HG03045 (cell line): Measurements from ENCODE around the gene DOK3.

Experiments used
- ATAC-seq: cut with Tn5 transposase; IDR thresholded peaks from one replicate; pipeline ENCODE4 v1.9.1; 2021; ENCODE audit warnings: mild to moderate bottlenecking, moderate library complexity; ENCODE audit not compliant: unreplicated experiment

Gene DOK3, protein sequence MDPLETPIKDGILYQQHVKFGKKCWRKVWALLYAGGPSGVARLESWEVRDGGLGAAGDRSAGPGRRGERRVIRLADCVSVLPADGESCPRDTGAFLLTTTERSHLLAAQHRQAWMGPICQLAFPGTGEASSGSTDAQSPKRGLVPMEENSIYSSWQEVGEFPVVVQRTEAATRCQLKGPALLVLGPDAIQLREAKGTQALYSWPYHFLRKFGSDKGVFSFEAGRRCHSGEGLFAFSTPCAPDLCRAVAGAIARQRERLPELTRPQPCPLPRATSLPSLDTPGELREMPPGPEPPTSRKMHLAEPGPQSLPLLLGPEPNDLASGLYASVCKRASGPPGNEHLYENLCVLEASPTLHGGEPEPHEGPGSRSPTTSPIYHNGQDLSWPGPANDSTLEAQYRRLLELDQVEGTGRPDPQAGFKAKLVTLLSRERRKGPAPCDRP

DNA sequence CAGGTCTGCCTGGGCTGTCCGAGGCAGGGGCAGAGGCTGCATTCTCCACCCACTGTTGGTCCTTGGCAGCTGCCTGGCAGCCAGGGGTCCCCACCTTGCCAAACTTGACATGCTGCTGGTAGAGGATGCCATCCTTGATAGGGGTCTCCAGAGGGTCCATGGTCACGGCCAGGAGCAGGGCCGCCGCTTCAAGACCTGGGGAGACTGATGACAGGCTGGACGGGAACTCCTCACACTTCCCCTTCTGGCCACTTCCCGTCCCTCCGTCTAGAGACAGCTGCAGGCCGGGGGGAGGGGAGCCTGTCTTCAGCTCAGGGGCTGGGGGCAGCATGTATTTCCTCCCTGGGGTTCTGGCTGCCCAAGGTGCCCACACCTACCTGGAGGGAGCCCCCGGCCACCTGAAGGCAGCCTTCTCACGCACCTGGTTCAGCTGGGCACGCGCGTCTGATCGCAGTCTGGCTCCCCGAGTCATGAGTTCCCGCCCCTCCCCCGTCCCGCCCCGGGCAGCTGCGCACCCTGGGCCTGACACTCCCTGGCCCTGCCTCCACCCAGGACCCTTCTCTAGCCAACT, at the start of gene DOK3:
TSS of gene DOK3 (minus strand) at position 446 of the 571 bp plus-strand sequence. CDS start at position 160, 286 bp downstream.
- peak; percentile 17 for ATAC-seq

DNA sequence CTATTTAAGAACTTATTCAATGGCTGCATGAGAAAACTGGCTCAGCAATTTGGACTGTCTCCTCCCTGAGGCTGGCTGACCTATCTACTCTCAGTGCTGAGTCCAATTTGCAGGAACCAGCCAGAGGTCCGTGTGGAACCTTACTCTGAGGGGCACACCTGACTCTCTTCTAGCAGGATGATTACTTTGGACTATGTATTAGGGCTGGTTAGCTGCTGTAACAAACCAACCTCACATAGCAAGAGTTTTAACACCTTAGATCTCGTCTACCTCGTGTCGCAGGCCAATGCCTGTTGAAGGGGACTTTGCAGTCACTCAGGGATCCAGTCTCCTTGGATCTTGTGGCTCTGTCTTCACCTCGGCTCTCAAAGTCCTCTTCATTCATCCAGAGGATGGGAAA, 48.2 kb upstream of the DOK3 start:
- no peak for ATAC-seq

DNA sequence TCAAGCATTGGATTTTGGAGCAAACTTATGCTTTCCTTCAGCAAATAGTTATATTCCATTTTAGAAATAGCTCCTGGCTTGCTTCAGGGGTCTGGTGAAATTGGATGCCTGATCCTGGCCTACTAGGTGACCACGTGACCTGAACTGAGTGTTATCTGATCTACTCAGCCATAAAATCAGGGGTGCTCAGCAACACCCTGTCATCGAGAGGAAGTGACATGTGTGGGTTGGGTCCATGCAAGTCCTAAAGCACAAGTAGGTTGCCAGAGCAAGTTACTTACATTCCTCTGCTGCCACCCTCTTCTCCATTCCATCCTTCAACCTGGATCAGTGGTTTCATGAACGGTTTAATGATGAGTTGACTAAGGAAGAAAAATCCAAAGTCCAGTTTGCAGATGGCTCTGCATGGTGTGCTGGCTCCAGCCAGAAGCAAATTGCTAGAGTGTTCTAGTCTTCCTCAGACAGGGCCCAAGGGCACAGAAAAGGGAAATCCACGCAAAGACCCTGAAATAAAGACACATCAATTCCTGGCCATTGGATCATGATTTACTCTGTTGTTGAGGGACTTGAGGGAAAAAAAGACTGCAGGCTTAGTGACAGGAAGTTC, 47.5 kb upstream of the DOK3 start:
- no peak for ATAC-seq

DNA sequence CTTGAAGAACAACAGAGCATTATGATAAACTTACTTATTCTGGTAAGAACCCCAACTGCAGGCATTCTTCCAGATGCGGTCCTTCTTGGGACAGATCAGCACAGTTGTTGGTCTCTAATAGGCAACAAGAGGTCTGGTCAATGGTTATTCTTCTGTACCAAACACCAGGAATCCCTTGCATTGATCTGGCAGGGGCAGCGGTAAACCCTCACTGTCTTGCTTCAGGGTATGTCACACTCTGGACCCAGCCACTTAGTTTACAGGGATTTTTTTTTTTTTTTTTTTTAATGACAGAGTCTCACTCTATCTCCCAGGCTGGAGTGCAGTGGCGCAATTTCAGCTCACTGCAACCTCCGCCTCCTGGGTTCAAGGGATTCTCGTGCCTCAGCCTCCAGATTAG, 46.0 kb upstream of the DOK3 start:
- no peak for ATAC-seq

DNA sequence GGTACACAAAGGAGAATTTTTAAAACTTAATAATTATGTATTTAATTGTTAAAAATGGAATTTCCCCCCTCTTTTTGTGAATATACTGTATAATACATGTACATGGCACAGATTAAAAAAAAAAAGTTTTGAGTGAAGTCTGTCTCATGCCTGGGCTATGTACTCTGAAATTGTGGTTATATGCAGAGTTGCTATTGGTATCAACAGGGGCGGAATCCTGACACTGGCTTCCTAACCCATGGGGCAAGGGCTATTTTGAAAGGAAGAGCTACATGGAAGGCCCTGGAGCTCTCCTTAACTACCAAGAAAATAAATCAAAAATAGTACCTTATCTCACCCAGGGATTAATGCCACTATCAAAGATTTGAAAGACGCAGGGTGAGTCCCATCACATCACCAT, 45.6 kb upstream of the DOK3 start:
- ATAC-seq, result no peak

DNA sequence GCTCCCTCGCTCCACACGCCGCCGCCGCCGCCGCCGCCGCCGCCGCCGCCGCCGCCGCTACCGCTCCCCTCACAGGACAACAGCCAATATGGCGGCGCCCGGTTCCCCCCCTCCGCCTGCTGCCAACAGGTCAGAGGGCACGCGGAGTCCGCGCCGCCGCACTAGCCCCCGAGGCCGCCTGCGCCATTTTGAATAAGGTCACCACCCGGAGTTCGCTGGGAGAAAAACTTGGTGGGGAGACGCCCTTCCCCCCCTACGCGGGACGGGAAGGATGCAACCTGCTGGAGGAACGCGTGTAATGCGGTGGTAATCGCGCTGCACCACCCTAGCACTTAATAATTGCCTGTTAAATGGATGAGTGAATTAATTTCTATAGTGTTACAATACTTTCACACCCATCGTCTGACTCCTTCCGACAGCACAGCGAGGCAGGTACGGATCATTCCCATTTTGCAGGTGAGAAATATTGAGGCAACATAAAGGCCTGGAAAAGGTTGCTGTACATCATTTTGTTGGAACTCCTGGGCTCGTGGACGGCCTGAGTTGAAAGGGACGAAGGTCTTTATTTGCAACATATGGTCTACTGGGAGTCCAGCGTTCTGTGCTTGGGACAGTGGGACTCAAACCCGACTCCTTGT, 45.0 kb upstream of the DOK3 start, which contains the start of gene FAM193B:
TSS of gene FAM193B (minus strand) at position 90 of the 638 bp plus-strand sequence. CDS start 105 bp downstream, outside the sequence.
- peak; percentile 88 for ATAC-seq

DNA sequence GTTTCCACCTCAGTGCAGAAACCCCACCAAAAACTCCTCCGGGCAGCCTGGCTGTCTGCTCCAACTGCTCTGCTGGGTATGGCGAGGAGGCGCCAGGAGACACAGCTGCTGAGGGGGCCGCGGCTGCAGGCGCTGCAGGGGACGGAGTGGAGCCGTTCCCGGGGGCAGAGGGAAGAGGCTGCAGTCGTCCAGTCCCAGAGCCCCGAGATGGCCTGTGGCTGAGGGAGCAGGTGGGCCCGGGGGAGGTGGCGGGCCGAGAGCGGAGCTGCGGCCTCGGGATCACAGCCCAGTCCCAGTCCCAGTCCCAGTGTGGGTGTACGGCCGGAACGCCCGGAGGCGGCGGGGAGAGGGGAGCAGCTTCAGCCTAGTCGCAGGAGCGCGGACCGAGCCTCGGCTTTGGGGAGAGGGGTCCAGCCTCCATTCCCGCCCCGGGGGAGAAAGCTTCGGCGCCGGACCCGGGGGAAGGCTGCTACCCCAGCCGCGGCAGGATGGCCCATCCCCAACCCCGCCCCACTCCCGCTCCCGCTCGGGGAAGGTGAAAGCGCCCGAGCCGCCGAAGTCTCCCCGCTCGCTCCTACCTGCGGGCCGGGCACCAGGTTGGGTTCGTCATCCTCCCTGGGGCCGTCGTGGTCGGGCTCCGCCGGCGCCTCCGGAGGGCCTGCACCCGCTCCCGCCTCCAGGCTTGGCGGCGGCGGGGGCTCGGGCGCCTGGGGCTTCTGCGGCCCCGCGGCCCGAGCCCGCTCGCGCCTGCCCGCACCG, 44.2 kb upstream of the DOK3 start:
- peak; percentile 43 for ATAC-seq

DNA sequence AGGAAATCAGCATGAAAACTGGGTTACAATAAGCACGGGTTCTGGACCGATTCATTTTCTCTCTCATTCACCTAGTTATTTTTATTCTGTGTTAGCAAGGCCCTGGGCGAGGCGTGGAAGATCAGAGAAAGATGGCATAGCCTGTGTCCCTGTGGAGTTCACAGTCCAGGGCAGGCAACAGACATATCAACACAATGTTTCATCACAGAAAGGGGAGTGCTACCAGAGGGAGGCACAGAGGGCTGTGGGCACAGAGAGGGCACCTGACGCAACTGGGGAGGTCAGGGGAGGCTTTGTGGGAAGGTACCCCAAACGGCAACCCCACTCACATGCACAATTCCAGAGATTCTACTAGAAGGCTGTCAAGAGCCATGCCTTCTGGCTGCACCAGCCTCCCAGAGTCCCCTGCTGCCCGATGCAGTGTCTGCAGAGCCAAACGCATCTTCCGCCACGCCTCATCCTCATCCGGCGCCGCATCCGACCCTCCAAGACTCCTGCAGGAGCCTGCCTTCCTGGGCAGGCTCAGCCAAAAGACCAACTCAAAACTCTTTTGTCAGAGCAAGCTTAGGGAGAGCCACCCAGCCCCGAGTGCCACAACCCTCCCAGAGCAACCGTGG, 43.3 kb upstream of the DOK3 start:
- no peak for ATAC-seq

DNA sequence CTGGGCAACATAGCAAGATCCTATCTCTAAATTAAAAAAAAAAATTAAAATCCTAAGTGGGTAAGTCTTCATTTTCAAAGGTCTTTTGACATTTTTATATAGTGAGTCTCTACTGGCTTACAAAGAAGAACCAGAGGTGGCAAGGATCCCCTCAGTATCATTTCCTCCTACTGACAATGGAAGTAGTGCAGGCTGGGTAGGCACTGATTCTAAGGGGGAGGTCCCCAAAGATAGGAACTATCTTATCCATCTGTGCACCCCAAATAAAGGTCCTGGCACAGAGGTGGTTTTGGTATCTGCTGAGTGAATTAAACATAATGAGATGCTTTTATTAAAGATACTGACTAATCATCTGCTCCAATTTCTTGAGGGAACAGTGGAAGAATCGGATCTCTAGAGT, 40.5 kb upstream of the DOK3 start:
- no peak for ATAC-seq

DNA sequence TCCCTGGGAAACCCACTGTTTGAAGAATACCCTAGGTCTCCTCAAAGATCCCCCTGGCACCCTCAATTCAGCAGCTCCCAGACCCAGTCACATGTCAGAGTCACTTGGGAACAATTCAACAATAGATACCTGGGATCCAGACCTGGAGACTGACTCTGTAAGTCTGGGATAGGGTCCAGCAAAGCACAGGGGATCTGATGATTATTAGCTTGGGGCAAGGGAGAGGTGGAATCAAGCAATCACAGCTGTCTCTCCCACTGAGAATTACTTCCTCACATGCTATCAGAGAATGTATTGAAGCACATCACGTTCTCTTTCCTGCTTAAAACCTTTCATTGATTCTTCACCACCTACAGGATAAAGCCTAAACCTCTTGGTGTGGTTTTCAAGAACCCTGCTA, 38.9 kb upstream of the DOK3 start:
- ATAC-seq, result no peak

DNA sequence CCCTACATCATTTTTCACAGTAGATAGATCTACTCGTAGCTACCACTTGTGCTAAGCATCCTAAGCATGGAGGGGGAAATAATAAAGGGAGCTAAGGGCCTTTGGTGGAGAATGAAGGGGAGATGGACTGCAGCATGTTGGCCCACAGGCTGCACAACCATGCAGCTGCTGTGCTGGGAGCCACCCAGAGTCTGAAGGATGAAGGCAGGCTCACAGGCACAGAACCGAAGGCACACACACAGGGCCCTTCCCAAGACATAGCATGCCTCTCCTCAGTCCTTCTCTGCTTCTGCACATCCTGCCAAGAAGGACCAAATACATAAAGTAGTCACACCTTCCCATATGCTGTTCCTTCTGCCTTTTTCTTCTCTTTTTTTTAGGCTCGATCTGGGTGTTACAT, 38.1 kb upstream of the DOK3 start:
- no peak for ATAC-seq

DNA sequence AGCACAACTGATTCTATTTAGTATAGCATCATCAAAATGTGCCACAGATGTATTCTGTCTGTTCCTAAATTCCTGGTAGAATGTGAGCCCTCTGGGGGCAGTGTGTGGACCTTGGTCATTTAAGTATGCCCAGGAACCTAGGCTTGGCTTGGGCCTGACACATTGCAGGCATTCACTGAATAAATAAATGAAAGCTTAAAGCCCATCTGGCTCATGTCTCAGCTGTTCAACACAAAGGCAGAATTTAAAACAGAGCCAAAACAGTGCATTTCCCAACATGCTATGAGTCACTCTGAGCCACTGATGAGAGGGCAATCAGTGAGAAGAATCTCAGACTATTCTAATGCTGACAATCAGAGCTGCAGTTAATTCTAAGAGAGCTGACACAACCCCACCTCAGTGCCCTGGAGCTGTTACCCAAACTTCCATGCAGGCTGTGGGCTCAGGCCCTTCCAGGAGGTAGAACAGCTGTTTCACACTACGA, 36.7 kb upstream of the DOK3 start:
- no peak for ATAC-seq

DNA sequence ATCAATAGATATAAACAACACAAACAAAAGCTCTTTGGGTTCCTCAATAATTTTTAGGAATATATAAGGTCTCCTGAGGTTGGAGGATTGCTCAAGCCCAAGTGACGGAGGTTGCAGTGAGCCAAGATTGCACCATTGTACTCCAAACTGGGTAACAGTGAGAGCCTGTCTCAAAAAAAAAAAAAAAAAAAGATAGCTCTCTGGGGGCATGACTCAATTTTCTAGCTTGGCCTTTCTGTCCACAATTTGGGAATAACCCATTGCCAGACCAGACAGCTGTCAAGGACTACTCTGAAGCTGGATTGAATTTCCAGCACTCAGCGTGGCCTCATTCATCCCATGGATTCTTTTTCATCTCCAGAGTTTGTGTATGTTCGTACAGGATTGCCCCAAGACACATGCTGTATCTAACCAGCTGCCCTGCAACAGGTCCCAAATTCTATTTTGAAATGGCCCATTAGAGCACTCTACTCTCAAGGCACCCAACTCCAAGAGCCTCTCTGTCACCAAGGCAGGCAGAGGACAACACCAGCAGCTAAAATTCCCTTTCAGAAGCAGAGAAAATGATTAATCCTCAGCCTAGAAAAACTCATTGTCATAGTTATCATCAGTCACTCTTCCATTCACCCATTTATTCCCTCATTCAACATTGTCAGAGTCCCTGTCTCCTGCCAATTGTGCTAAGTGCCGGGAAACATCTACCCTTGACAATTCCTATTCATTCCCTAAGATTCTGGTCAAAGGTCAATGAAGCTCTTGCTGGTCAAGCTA, 36.0 kb upstream of the DOK3 start:
- ATAC-seq, result no peak

DNA sequence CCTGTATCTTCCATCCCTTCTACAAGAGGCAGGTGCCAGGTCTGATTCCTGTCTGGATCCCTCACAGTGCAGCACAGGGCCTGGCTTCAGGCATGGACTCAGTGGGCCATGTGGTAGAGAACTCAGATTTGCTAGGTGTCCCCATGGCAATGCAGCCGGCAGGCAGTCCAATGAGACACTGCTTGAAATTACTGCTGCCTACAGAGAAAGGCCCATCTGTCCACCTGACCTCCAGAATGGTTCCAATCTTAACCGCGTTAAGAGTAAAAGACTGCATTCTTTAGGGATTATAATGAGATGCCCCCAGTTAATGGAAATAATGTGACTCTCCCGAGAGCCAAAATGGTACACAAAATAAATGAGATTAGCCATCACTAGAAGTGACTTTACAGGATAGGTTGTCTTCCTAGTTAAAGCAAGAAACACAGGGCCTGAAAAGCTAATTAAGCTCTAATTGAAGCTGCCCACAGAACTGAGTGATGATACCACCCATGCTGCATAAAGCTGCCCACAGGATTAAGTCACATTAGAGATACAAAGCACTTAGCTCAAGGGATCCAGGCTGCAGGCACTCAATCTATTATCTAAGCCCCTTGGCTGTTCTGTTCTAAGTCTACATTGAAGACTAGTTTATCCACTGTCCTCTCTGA, 33.3 kb upstream of the DOK3 start:
- no peak for ATAC-seq

DNA sequence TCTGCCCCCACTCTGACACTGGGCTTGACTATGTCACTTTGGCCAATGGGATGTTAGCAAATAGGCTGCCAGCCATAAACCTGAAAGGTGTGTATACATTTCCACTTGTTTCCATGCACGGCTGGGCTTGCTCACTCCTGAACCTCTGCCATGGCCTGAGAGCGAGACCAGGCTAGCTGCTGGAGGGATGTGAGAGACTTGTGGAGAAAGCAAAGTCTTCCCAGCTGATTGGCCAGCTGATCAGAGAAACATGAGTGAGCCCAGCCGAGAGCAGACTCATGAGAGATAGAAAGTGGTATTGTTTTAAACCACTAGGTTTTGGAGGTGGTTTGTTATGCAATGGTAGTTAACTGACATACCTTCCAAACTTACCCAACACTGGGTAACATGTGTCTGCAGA, 30.8 kb upstream of the DOK3 start:
- no peak for ATAC-seq

DNA sequence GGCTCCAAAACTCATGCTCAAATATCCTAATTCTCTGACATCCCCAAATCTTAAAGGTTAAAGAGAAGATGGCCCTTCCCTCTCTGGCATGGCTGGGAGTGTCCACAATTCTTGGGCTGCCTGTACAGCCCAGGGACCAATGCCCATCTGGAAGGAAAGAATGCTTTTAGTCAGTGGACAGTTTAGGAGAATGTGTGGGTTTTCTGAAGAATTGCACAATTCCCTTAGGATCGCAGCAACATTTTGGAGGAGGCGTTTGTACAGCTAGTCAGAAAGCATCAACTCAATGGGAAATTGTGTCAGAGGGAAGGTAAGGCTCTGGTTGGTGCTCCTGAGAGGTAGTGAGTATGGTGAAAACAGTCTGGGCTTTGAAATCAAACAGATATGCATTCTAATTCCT, 29.8 kb upstream of the DOK3 start:
- no peak for ATAC-seq

DNA sequence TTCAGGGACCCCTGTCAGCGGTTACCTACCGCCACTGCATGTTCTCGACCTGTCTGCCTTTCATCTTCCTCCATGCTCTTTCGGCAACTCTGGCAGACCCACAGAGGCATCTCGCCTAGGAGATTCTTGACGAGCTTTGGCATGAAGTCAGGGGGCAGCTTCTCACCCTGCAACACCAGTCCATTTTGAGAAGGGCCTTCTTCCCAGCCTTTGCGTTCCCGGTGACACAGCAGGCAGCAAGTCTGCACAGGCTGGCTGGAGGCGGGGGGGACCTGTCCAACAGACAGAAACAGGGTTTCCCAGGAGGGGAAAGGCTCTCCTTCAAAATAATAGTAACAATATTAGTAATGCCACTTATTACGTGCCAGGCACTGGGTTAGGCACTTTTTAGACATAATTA, 29.2 kb upstream of the DOK3 start:
- no peak for ATAC-seq

DNA sequence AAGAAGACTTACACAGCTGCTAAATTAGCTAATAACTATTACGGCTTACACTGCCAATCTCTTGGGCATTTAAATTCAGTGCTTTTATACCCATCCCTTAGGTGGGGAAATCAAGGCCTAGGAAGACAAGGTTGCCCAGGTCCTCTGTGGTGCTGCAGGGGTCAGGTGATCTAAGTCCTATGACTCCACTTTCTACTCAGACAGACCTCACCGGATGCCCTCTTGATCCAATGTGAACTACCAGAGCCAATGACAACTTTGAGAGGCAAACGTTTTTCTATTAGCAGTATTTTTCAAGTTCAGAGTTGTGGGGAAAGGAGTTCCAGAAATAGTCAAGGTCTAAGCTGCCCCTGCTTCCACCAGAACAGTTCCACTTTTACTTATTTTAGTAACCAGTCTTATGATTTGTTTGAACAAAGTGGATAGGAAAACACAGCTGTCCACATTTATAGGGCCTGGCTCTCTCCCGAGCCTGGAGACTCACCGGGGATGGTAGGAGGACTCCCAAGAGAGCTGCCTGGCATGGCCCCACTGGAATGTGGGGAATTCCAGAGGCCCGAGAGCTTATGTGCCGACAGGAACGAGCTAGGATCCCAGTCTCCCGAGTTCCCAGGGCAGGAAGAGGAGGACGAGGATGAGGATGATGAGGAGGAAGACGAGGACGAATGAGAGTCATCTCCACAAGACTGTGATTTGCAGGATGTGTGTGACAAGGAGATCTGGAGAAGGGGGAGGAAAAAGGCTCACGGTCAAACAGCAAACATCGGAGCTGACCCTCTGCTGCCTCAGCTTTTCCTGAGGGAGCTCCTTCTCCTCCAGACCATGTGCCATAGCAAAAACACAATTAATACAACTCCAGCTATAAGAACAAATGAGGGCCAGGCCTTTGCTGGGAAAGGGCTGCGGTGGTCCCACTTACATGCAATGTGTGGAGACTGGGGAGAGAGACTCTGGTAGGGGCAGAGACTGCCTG, 28.0 kb upstream of the DOK3 start:
- no peak for ATAC-seq
